Anterior cingulate cortex (tissue), 58 donors: ENCODE data around the gene GABRP.
A peak's percentile ranks its signal among the peaks of the same experiment; 100 is the strongest.

ENCODE experiments used
- DNase-seq, 58 donors: peaks; one replicate each; lab custom pipeline; 2025; lab: John Stamatoyannopoulos, UW

Gene GABRP, protein sequence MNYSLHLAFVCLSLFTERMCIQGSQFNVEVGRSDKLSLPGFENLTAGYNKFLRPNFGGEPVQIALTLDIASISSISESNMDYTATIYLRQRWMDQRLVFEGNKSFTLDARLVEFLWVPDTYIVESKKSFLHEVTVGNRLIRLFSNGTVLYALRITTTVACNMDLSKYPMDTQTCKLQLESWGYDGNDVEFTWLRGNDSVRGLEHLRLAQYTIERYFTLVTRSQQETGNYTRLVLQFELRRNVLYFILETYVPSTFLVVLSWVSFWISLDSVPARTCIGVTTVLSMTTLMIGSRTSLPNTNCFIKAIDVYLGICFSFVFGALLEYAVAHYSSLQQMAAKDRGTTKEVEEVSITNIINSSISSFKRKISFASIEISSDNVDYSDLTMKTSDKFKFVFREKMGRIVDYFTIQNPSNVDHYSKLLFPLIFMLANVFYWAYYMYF

DNA sequence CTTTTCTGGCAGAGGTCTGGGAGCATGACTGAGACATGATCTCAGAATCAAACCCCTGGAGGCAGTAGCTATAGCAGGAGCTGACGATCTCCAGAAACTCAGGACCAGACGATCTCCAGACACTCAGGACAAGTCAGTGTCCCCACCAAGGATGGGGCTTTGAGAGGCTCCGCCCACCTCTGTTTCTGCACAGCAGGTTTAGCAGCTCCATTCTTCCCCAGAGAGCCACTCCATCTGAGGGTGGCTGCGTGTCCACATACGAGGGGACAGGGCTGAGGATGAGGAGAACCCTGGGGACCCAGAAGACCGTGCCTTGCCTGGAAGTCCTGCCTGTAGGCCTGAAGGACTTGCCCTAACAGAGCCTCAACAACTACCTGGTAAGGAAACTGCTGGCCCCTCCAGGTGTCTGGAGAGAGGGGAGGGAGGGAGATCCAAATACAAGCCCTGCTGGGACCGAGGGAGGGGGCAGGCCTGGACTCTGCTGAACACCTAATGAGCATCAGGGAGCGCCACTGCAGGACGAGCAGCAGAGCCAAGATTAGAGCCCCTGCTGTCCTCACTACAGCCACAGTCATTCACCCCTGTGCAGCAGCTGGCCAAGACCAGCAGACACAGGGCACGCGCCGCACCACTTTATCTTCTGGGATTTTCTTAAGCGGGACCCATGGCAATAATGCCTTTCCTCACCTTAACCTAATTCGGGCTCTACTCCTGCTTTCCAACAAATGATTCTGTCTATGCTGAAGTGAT lies at the start of gene GABRP:
Gene GABRP (plus strand): TSS at position 228 of the 750 bp plus-strand sequence. CDS start 4,891 bp downstream, outside the sequence.
- DNase-seq = no peak

DNA sequence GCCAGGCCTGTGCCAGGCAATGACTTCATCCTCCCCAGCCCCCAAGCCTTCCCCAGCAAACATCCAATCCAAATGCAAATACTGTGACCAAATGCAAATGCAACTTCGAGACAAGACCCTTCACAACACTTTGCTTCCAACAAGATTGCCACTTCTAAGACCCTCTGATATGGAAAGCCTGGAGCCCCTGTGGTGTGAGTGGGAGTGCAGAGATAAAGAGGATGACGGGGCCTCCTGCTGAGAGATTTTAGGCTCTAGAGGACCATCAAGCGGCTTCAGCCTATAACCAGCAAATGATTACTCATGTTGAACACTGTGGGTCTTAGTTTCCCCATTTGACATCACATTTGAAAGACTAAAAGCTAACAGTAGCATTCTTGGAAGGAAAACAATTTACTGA lies 46.6 kb upstream of the GABRP start:
- no peak for DNase-seq

DNA sequence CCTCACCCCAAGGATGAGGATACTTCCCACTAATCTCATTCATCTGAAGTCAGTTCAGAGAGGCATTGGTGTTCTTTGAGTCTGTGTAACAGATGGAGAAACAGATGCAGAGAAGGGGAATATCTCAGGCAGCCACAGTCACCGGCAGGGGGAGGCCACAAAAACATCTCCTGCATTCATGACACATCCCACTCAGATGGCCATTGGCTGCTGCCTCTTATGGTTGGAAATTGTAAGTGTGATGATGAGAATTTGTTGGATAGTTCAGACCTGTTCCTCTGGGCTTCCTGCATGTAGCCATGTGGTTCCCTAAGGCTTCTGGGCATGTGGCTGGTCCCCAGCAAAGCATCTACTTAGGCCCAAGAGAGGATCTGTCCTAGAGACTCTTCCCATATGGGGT lies 45.9 kb upstream of the GABRP start:
- peak in 7 of 58 donors; percentile 6 to 42 (median 15) for DNase-seq

DNA sequence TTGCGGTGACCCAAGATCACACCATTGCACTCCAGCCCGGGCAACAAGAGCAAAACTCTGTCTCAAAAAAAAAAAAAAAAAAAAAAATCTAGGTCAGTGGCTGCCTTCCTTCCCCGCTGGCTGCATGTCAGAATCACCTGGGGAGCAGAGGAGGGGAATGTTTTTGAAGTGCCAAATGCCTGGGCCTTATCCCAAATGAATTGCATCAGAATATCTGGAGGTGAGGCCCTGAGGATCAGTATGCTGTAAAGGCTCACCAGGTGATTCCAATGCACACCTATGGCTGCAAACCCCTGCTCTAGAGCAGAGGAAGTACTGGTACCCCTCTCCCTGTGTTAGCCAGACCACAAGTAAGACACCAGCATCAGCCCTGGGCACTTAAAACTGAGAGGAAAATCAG lies 44.7 kb upstream of the GABRP start:
- DNase-seq = no peak

DNA sequence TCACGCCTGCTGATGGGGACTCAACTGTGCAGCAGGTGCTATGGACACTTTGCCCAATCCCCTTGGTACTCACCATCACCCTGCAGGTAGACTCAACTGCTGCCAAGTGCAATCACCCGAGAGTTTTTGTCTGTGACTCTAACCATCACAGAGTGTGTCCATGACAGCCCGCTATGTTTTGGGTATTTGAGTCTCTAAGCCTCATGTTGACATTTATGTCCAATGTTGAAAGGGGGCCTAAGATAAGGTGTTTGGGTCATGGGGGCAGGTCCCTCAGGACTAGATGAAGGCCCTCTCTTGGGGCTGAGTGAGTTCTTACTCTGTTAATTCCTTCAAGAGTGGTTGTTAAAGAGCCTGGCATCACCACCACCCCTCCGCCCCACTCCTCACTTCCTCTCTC lies 44.1 kb upstream of the GABRP start:
- DNase-seq = no peak

DNA sequence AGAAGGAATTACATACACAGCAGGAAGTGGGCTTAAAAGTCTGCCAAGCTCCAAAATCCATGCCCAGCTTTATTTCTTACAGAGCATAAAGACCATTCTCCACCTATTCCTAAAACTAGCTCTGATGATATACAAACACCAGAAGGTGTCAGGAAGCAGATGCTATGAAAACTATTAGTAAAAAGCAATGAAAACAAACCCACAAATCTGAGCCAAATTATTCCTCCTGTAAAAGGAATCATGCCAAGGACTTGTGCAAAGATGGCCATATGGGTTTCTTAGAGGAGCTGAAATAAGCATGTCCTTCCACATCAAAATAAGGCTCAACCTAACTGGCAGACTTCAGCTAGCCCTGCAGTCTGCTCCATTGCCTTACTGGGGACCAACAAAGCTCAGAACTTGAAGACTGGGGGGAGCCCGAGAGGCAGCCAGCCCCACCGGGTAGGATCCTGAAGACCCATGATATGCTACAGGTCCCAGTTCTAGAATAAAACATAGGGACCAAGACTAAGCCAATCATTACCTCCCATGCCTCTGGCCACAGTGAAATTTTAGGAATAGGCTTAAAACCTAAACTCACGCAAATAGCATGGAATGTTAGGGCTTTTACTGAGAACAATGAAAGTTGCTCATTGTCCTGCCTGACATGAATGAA lies 42.8 kb upstream of the GABRP start:
- DNase-seq = peak in 1 of 58 donors; percentile 16

DNA sequence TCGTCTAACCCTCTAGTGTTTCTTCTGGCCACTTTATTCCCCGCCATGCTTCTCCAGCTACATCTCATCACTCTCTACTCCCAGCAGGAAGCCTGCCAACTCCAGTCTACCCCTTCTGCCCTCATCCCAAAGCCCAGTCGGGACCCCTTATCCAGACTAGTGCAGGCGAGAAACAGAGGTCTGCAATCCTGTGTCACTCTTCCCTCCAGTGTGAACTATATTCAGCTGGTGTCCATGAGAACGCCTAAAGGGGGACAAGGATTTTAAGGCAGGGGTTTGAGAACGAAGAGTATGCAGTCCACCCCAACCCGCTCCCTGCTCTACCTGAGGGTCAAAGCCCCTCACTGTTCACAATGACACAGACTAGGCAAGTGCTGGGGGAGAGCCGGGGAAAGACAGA lies 41.7 kb upstream of the GABRP start:
- DNase-seq = no peak

DNA sequence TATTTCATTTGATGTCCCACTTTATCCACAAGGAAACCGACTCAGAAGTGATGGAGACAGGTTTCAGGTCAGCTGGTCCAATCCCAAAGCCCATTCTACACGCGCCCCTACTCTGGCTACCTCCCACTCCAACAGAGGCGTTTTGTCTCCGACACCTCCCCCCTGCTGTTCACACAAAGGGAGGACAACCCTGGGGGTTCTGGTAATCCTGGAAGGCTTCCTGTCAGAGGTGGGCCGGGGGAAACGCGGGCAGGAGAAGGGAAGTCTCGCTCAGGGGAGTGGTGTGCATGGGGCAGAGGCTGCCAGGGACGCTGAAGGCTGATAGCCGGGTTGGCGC lies 39.7 kb upstream of the GABRP start:
- DNase-seq = no peak

DNA sequence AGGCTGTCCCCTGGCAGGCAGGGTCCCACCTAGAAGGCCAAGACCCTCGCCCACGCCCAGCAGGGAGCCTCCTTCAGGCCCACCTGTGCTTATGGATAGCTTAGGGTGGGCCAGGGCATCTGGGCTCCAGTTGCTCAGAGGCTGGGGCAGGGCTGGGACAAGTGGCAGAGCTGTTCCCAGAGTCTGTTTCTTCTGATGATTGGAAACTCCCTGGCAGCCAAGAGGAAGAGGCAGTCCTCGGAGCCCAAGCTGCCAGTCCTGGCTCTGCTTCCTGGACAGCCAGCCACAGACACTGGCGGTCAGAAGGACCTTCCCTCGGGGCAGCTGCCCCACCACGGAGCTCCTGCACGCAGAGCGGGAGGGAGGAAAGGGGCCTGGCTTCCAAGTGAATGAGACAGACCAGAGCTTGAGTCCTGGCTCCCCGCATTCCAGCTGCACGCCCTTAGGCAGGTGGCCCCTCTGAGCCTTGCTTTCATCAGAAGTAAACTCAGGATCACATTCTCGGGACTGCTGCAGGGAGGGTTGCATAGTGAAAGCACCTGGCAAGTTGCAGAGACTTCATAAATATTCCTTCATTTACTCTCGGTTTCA lies 37.9 kb upstream of the GABRP start:
- no peak for DNase-seq

DNA sequence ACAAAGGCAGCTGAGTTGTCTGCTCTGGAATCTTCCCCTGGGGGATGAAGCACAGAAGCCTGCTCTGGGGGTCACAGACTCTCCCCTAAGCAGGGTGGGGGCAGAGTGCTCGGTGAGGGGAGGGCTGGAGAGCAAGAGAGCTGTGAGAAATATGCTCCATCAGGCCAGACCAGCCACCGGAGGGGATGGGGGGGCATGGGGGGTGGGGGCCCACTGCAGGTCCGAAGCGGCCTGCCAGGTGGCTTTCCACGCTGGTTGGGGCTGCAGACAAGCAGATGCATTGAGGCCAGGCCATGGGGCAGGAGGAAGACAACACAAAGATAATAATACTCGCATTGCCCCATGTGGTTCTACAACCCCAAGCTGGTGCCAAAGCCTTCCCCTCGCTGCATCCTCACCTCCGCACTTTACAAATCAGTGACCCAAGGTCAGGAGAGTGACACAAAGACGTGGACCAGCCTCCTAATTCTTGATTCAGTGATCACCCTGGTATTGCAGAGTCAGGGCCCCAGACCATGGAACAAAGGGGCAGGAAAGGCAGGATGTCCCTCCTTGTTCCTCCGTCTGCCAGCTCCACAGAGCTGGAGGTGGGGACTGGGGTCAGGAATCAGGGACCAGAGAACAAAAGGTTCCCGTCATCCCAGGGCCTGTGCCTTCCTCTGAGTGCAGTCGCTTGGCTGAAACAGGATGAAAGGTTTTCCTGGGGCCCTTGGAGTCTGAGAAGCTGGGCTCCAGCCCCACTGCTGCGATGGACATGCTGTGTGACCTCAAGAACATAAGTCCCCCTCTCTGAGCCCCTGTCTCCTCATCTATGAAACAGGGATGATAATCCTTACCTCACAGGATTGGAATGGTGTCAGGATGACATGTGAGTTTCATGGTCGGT lies 37.2 kb upstream of the GABRP start:
- DNase-seq = no peak

DNA sequence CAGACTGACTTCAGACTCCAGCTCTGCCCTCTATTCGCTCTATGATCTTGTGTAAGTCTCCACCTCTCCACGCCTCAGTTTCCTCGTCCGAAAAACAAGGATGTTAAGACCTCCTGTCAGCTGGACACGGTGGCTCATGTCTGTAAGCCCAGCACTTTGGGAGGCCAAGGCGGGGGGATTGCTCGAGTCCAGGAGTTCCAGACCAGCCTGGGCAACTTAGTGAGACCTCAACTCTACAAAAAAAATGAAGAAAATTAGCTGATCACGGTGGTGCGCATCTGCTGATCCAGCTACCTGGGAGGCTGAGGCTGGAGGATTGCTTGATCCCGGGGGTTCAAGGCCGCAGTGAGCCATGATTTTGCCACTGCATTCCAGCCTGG lies 36.6 kb upstream of the GABRP start:
- DNase-seq = no peak

DNA sequence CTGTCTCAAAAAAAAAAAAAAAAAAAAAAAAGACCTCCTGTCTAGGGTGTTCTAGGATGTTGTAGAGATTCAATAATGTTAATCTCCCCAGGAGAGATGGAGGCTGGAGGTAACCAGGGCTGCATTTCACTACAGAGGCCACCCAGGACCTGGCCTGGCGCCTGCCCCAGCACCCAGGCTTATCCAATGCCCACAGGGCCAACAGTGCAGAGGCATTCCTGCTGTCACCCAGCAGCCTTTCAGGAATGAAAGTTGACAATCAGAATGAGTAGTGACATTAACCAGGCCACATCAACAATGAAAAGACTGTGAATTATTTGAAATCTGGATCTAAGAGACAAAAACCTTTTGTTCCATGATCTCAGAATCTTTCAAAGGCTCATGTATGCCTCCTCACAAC lies 36.2 kb upstream of the GABRP start:
- no peak for DNase-seq

DNA sequence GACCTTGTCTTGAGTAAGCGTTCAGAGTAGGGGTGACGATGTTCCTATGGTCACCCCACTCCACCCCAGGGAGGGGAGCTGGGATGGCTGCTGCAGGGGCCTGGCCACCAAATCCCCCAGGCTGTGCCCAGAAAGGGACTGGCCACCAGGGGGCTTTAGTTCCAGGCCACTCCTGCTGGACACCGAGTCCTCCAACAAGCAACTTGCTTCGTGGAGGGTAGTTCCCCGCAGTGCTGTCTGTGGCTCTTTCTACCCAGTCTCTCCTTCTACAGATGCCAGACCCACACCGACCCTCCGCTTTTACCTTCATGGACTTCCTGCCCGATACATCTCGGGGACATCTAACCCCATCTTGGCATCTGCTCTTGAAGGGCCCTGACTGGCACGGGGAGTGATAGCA lies 35.7 kb upstream of the GABRP start:
- DNase-seq = no peak

DNA sequence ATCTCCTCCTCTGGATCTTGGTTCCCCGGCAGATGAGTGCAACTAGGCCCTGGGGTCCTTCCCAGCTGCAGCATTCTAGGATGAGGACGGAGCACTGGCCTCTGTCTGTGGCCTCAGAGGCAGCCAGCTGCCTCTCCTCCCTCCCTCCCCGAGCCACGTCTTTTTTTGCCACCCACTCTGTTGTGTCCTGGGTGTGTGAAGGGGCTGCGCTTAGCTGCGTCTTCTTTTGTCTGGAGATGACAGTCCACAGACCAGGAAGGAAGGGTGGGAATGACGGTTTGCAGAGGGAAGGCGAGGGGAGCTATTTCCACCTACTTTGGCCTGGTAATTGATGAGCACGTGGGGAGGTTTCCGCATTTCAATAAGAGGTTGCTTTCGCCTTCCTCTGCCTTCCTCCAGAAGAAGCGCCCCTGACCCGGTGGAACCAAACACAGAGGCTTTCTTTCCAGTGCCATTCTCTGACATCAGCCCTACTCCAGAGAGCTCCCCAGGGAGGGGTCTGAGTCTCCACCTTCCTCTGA lies 34.5 kb upstream of the GABRP start:
- no peak for DNase-seq

DNA sequence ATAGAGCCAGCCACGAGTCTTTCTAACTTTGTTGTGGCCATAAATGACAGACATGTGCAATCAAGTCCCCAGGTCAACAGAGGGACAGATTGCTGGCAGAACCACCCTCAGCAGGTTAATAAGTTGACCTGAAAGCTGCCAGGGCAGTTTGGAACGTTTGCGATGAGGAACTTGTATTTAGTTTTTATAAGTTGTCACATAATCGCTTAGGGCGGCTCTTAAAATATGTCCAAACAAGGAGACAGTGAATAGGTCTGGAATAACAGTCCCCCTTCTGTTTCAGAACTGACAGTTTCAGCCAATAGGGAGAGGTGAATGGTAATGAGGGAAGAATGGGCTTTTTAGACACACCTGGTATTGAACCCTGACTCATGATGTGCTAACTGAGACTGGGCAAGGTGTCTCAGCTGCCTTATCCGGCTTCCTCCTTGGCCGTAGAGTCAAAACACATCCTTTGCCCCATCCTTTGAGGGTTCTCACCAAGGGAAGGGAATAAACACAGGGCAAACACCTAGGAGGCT lies 33.6 kb upstream of the GABRP start:
- no peak for DNase-seq

DNA sequence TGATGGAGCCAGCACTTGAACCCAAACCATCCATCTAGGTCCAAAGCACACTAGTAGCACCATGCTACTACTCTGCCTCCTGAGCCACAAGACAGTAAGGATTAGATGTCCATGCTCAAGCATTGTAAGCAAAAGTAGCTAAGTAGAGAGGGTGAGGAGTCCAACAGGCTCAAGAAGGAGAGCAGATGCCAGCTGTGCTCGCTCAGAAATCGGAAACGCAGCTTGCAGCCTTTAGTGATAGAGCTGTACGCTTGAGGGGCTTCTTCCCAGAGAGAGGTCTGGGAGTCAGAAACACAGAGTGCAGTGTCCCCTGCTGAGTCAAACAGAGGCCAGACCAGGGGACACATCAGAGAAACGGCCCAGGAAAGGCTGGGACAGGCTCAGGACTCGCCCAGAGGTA lies 32.7 kb upstream of the GABRP start:
- no peak for DNase-seq

DNA sequence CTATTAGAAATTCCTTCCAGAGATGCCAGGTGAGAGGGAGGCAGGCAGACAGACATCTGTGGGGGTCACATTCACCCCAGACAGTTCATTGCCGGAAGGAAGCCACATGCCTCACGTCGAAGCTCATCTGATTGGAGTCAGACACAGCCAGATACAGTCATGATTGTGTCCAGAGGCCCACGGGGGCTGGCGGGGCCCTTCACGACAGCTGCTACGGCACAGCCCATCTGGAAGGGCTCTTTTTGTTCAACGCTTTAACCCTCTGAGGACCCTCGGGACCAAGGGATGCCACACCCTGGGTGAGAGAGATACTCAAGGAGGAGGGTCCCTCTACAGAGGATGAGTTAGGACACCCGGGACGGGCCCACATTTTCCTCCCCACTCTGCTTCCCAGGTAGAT lies 31.9 kb upstream of the GABRP start:
- no peak for DNase-seq

DNA sequence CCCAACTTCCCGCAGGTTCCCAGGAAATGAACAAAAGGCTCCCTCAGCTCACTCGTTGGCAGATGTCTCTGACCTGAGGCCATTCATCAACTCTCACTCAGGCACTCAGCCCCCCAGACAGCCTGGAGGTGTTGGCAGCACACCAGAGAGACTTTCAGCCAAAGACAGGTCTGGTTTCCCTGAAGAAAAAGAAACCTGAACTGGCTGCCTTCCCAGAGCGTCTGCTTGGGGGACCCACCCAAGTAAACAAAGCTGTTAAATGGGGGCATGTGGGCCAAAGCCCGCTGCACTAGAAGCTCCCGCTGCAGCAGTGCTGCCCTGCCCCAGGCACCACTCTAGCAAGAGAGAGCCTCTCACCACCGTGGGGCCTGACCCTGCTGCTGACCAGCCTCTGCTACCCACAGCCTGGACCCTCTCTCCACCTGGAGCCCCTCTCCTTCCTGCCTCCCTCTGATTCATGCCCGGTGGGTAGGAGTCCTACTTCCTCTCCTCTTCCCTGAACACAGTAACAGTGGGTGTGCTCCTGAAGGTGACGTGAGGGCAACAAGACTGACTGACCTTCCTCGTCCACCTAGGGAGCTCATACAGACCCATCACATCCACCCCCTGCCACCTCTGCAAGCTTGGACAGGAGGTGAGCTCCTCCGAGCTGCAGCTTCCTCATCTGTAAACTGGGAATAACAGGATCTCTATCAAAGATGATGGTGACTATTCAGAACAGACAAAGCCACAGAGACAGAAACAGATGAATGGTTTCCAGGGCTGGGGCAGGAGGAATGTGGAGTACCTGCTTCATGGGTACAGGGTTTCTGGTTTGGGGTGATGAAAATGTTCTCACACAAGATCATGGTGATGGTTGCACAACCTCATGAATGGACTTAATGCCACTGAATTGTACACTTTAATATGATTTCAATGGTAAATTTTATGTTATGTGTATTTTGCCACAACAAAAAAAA lies 31.0 kb upstream of the GABRP start:
- DNase-seq = no peak
